GM06990 (cell line): ENCODE measurements around the gene SLC35F3.

Source experiments
- DNase-seq: peaks from one replicate; pipeline ENCODE4 v3.0.0-alpha.2; 2011; ENCODE audit not compliant: insufficient read length; ENCODE audit errors: extremely low read depth
- H3K27me3 ChIP-seq: replicated peaks from 2 replicates; pipeline ENCODE4 v1.6.0; 2011; ENCODE audit warnings: low read length; ENCODE audit not compliant: control insufficient read depth, insufficient read depth
- H3K36me3 ChIP-seq: 2 replicates; pipeline ENCODE4 v1.5.1; 2011; ENCODE audit warnings: low read length; ENCODE audit not compliant: control insufficient read depth, insufficient read depth
- H3K4me3 ChIP-seq: replicated peaks from 2 replicates; pipeline ENCODE4 v1.5.1; 2011; ENCODE audit warnings: low read depth, mild to moderate bottlenecking, control low read depth, low read length
- CTCF ChIP-seq: IDR thresholded peaks from 2 replicates; pipeline ENCODE4 v1.5.1; 2011; ENCODE audit warnings: low read length, control low read depth, mild to moderate bottlenecking, inconsistent platforms; ENCODE audit not compliant: insufficient read depth, poor library complexity, severe bottlenecking

The SLC35F3 gene

GRCh38 chr1:234185438-234185837 is 281.0 kb downstream of the SLC35F3 start:
- TF ChIP-seq CTCF, result no peak
- Histone ChIP-seq H3K4me3 (no peak overlapping the region), H3K36me3 (no peaks in the 10 kb centered on the region), H3K27me3 (no peaks in the 10 kb centered on the region)
- DNase-seq, result no peak

- H3K36me3 ChIP-seq, result no peaks in the 10 kb centered on the region
- H3K4me3 ChIP-seq, result no peak overlapping the region
- no peak for TF ChIP-seq CTCF
- no peaks in the 10 kb centered on the region for H3K27me3 ChIP-seq
- no peak for DNase-seq
Observed at GRCh38 chr1:234186037-234186688, 281.7 kb downstream of the SLC35F3 start.

DNA sequence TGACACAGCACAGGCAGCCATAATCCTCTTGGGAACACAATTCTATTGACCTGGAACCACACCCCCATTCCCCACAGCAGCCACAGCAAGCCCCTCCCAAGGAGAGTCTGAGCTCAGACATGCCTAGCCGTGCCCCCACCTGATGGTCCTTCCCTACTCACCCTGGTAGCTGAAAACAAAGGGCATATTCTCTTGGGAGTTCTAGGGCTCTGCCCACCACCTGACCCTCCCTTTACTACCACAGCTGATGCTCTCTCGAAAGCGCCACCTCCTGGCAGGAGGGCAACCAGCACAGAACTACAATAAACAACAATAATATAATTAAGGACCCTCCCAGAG is 283.9 kb downstream of the SLC35F3 start:
- Histone ChIP-seq H3K36me3 (no peaks in the 10 kb centered on the region), H3K4me3 (no peak overlapping the region), H3K27me3 (no peaks in the 10 kb centered on the region)
- peak; percentile 45 for TF ChIP-seq CTCF
- no peak for DNase-seq

DNA sequence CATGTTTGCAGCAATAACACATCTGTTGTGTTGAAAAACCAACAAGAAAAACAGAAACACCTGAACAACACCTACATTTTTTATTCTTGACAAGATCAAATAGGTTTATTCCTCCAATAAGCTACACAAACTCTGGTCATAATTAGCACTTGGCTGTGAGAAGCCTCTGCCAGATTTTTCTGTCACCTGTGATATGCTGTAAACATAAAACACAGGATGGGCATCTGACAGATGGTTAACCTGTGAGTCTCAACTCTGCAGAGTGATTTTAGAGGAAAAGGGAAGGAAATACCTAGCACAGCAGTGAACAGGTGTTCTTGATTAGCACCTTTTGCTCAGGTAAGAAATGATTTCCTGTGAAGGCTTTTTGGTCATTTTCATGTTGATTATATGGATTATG is 293.4 kb downstream of the SLC35F3 start:
- Histone ChIP-seq H3K36me3 (no peaks in the 10 kb centered on the region), H3K4me3 (no peak overlapping the region), H3K27me3 (no peaks in the 10 kb centered on the region)
- no peak for TF ChIP-seq CTCF
- DNase-seq, result no peak

DNA sequence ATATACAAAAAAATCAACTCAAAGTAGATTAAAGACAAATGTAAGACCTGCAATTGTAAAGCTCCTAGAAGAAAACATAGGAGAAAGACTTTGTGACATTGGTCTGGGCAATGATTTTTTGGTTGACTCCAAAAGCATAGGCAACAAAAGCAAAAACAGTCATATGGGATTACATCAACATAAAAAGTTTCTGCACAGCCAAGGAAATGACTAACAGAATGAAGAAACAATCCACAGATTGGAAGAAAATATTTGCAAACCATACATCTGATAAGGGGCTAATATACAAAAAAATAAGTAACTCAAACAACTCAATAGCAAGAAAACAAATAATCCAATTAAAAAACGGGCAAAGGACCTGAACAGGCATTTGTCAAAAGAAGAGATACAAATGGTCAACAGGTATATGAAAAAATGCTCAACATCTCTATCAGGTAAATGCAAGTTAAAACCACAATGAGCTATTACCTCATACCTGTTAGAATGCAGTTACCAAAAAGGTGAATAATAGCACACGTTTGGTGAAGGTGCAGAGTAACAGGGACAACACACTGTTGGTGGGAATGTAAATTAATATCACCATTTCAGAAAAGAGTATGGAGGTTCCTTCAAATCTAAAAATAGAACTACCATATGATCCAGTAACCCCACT is 295.1 kb downstream of the SLC35F3 start:
- H3K36me3 ChIP-seq, result no peaks in the 10 kb centered on the region
- DNase-seq, result no peak
- H3K4me3 ChIP-seq, result no peak overlapping the region
- TF ChIP-seq CTCF, result no peak
- no peaks in the 10 kb centered on the region for H3K27me3 ChIP-seq
